Bronchial epithelial cell (primary cell): ENCODE measurements around the gene HIGD2A. TPM values are rescaled to one million over a fixed set of nuclear protein-coding genes. Genes with fewer than 3 reads are reported as not detected.

Experiments
- DNase-seq: peaks from one replicate; pipeline ENCODE4 v3.0.0-alpha.2; 2010; ENCODE audit warnings: low read depth
- FAIRE-seq: peaks from 2 replicates; lab custom pipeline; 2011; peaks lifted over from hg19 to GRCh38; lab: Jason Lieb, UNC
- H3K27me3 ChIP-seq: 2 replicates; pipeline ENCODE4 v1.5.1; 2011; ENCODE audit warnings: low read length; ENCODE audit not compliant: control insufficient read depth, insufficient read depth
- H3K36me3 ChIP-seq: 2 replicates; pipeline ENCODE4 v1.5.1; 2011; ENCODE audit warnings: low read length; ENCODE audit not compliant: control insufficient read depth, insufficient read depth
- H3K4me3 ChIP-seq: 2 replicates; pipeline ENCODE4 v1.5.1; 2011; ENCODE audit warnings: mild to moderate bottlenecking, low read depth, low read length, control low read depth
- CTCF ChIP-seq: IDR thresholded peaks from 2 replicates; pipeline ENCODE4 v1.5.1; 2011; ENCODE audit warnings: mild to moderate bottlenecking, moderate library complexity, low read length, control low read depth, inconsistent platforms; ENCODE audit not compliant: insufficient read depth, severe bottlenecking
- total RNA-seq: library from RNA; depleted of rRNA; stranded (reverse); fragments of >200 nt; gene quantifications from 2 replicates; pipeline ENCODE4 v1.2.1, GENCODE V29; 2014

The HIGD2A gene
- total RNA-seq, 1 donor from 2014 or later, result 20.8 TPM

DNA sequence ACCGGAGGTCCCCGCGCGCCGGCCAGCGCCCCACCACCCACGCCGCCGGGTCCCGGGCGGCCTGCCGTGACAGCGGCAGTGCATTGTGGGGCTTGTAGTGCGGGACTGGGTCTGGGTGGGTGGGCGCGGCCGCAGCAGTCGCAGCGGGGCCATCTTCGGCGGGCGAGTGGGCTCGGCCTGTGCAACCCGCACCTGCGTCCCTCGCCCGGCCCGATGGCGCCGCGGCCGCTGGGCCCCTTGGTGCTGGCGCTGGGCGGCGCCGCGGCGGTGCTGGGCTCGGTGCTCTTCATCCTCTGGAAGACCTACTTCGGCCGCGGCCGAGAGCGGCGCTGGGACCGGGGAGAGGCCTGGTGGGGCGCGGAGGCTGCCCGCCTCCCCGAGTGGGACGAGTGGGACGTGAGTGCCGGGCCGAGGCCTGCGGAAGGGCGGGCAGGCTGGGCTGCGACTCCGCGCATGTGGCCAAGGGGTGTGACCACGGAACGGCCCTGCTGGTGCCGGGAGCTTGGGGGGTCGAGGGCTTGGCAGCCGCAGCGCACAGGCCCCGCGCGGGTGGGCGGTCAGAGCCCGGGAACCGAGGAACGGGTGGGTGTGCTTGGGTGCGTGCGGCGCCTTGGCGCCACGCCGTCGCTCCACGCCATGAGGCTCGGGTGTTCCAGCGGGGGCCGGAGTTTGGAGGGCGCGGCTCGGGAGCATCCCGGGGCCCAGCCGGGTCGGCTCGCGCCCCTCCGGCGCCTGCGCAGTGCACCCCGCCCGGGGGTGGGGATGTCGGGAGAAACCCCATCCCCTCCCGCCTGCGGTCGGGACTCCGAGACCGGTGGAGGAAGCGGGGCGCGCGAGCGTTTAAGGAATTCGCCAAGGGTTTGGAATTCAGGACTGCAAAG lies 23.0 kb upstream of the HIGD2A start, which contains the start of gene ARL10:
ARL10 (plus strand) TSS at position 137 of the 881 bp plus-strand sequence; CDS start at position 214, 77 bp downstream.
- FAIRE-seq (no peak), DNase-seq (peak; percentile 18)

DNA sequence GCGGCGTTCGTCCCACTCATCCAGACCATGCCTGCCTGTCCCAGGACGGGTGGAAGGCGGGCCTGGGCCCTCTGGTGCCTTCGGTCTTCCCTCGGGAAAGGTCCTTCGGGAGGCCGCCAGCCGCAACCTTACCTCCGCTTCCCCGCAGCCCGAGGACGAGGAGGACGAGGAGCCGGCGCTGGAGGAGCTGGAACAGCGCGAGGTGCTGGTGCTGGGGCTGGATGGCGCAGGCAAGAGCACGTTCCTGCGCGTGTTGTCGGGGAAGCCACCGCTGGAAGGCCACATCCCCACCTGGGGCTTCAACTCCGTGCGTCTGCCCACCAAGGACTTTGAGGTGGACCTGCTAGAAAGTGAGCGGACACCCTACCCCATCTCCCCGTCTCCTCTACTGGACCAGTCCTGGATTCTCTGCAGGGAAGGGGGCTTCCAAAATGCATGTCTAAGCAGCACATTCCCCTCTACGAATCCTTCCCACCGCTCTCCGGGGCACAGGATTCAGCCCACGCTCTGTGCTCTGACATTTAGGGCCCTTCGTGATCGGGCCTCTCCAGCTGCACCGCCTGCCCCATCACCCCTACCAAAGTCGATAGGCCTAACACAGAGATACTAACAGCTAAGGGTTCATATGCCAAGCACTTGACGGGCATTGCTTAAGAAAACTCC lies 22.2 kb upstream of the HIGD2A start:
- DNase-seq, result no peak
- TF ChIP-seq CTCF, result no peak
- Histone ChIP-seq H3K27me3 (no peaks in the 10 kb centered on the region), H3K4me3 (peak overlapping the region; percentile 70), H3K36me3 (peaks cover 5% of the 10 kb centered on the region)
- FAIRE-seq, result no peak

More for the DNA sequence above, 23.0 kb upstream of the HIGD2A start, which contains the start of gene ARL10:
- no peak for TF ChIP-seq CTCF
- H3K36me3 ChIP-seq, result peaks cover 5% of the 10 kb centered on the region
- no peaks in the 10 kb centered on the region for H3K27me3 ChIP-seq
- H3K4me3 ChIP-seq, result peak within 1 kb of the TSS; percentile 70

- H3K36me3 ChIP-seq, result peaks cover 7% of the 10 kb centered on the region
- no peak for FAIRE-seq
Measured at GRCh38 chr5:176368726-176369125, 19.8 kb upstream of the HIGD2A start.

GRCh38 chr5:176369934-176370711 lies 18.4 kb upstream of the HIGD2A start:
- Histone ChIP-seq H3K27me3 (no peaks in the 10 kb centered on the region), H3K4me3 (no peak overlapping the region), H3K36me3 (peaks cover 7% of the 10 kb centered on the region)
- no peak for TF ChIP-seq CTCF
- DNase-seq (no peak), FAIRE-seq (no peak)

More at GRCh38 chr5:176368726-176369125, 19.8 kb upstream of the HIGD2A start:
- DNase-seq, result no peak
- Histone ChIP-seq H3K27me3 (no peaks in the 10 kb centered on the region), H3K4me3 (no peak overlapping the region)
- no peak for TF ChIP-seq CTCF

DNA sequence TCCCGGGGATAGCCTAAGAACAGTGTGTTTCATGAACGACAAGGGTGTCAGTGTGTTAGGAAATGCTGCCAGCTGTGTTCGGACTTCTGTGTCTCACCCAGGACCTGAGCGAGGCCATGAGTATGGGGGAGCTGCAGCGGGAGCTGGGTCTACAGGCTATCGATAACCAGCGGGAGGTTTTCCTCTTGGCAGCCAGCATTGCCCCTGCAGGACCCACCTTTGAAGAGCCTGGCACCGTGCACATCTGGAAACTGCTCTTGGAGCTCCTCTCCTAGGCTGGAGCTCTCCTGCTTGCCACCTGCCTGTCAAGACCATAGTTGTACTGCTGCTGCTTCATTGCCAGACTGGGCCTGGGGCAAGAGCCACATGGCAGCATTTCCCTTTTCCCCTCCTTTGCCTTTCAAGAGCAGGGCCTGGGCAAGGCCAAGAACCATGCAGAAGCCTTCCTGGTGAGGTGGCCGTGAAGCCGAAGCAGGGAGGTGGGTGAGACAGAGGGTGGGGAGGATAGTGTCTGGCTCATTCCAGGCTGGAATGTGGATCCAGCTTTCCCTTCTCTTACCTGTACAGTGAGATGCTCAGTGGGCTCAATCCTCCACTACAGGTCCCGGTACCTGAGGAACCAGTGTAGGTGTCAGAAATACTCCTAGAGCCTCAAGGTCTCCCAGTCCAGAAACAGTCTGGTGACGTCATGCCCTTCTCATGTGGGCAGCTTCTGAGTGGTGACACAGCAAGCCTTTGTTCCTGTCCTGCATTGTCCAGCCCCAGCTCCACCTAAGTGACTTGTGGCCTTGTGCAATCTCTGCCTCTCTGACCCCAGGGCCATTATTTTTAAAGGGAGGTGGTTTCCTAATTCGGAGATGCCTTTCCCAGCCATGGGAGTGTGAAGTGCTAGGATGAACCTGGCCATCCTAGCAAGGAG lies 16.7 kb upstream of the HIGD2A start:
- TF ChIP-seq CTCF, result no peak
- DNase-seq (no peak), FAIRE-seq (no peak)
- Histone ChIP-seq H3K36me3 (peaks cover 7% of the 10 kb centered on the region), H3K27me3 (no peaks in the 10 kb centered on the region), H3K4me3 (no peak overlapping the region)
